Lung (tissue), 12 donors: ENCODE results near the gene TRIM39. TPM values are rescaled to one million over a fixed set of nuclear protein-coding genes. Genes with fewer than 3 reads are reported as not detected.

ENCODE experiments used
- ATAC-seq: fragments of 200-7000 bp; cut with Tn5 transposase; one replicate; pipeline ENCODE4 v1.9.1; 2020; ENCODE audit warnings: moderate number of reproducible peaks; ENCODE audit not compliant: insufficient read depth, low FRiP score
- DNase-seq, 3 donors: peaks; one replicate each; pipeline ENCODE4 v3.0.0-alpha.2; 2013 to 2017
- H3K27ac ChIP-seq, 2 donors: one replicate each; pipeline ENCODE4 v1.5.1; 2013; ENCODE audit warnings: mild to moderate bottlenecking in 2 of 2, moderate library complexity in 2 of 2, control low read depth in 1 of 2, inconsistent platforms in 1 of 2, low read depth in 1 of 2, low read length in 1 of 2
- H3K27me3 ChIP-seq, 3 donors: one replicate each; pipeline ENCODE4 v1.5.1; 2013; ENCODE audit warnings: low read length in 2 of 3; ENCODE audit not compliant: control insufficient read depth in 3 of 3, insufficient read depth in 3 of 3
- H3K36me3 ChIP-seq, 4 donors: one replicate each; pipeline ENCODE4 v1.5.1; 2013; ENCODE audit warnings: low read length in 4 of 4, mild to moderate bottlenecking in 1 of 4, moderate library complexity in 1 of 4; ENCODE audit not compliant: control insufficient read depth in 4 of 4, insufficient read depth in 4 of 4
- H3K4me1 ChIP-seq, 5 donors: one replicate each; pipeline ENCODE4 v1.5.1; 2013; ENCODE audit warnings: low read length in 5 of 5, mild to moderate bottlenecking in 2 of 5, moderate library complexity in 1 of 5; ENCODE audit not compliant: control insufficient read depth in 5 of 5, insufficient read depth in 5 of 5
- H3K4me3 ChIP-seq: one replicate; pipeline ENCODE4 v1.5.1; 2013; ENCODE audit warnings: mild to moderate bottlenecking, control low read depth, moderate library complexity
- H3K9ac ChIP-seq, 2 donors: one replicate each; pipeline ENCODE4 v1.5.1; 2013; ENCODE audit warnings: low read length in 2 of 2, control low read depth in 1 of 2; ENCODE audit not compliant: insufficient read depth in 1 of 2
- H3K9me3 ChIP-seq, 4 donors: one replicate each; pipeline ENCODE4 v1.5.1; 2013; ENCODE audit warnings: low read length in 3 of 4, mild to moderate bottlenecking in 1 of 4, moderate library complexity in 1 of 4; ENCODE audit not compliant: control insufficient read depth in 4 of 4, insufficient read depth in 3 of 4
- CTCF ChIP-seq: IDR thresholded peaks from 2 replicates; pipeline ENCODE4 v1.5.1; 2012; ENCODE audit warnings: mild to moderate bottlenecking; ENCODE audit errors: control extremely low read depth, extremely low read depth
- WGBS, 2 donors: extraction: QIAGEN DNeasy Blood & Tissue Kit; methylation state at CpG; one replicate each; pipeline ENCODE4 v1.1.7; 2013; 5-methylcytosine and 5-hydroxymethylcytosine counted together
- polyA plus RNA-seq, 2 donors: library from polyadenylated mRNA; stranded (reverse); fragments of 200-250 nt; gene quantifications; one replicate each; pipeline ENCODE4 v1.2.1, GENCODE V29; 2013
- total RNA-seq, 2 donors: library from RNA; depleted of rRNA in 1 of 2; stranded (reverse); fragments of >200 nt in 1 of 2; gene quantifications; one replicate each; pipeline ENCODE4 v1.2.1, GENCODE V29; 2014 to 2021
- donor health status: control.
- donor health status: control.
- donor health status: Bipolar disorder and iron deficiency.
- donor health status: healthy.
- donor health status: DM: yes; HTN: yes; CAD: no.

Gene TRIM39
- total and polyA plus RNA-seq, 4 donors: 9.4 to 14.2 (median 11.3) TPM

GRCh38 chr6:30325873-30326525 is 728 bp upstream of the TRIM39 start:
- peak; percentile 73 for ATAC-seq
- Histone ChIP-seq H3K4me3 (peak overlapping the region; percentile 73), H3K27me3 (no peaks in the 10 kb centered on the region), H3K36me3 (peaks cover 8 to 14% (median 11%) of the 10 kb centered on the region in 4 donors), H3K9me3 (no peaks in the 10 kb centered on the region), H3K9ac (peak overlapping the region; percentile 84 to 91), H3K27ac (peak overlapping the region; percentile 97 to 99), H3K4me1 (peaks cover 2 to 25% (median 14%) of the 10 kb centered on the region in 5 donors)
- peak; percentile 68 to 84 (median 81) for DNase-seq
- WGBS, 2 donors: 0% methylated on average over 25 to 29 of the region's 29 CpGs
- no peak for TF ChIP-seq CTCF

GRCh38 chr6:30327232-30327746 is 562 bp downstream of the TRIM39 start:
- DNase-seq (no peak), ATAC-seq (no peak)
- TF ChIP-seq CTCF: no peak
- H3K36me3 ChIP-seq: peaks cover 8 to 14% (median 13%) of the 10 kb centered on the region in 4 donors
- whole genome bisulfite sequencing, 2 donors: 3 to 4% methylated on average over 16 to 17 of the region's 17 CpGs
- H3K4me1 ChIP-seq: peaks cover 2 to 25% (median 14%) of the 10 kb centered on the region in 5 donors
- no peaks in the 10 kb centered on the region for H3K27me3 ChIP-seq
- H3K4me3 ChIP-seq: peak overlapping the region; percentile 73
- peak overlapping the region; percentile 97 to 99 for H3K27ac ChIP-seq
- H3K9me3 ChIP-seq: no peaks in the 10 kb centered on the region
- peak overlapping the region; percentile 75 to 91 for H3K9ac ChIP-seq

- Histone ChIP-seq H3K4me1 (peaks cover 2 to 25% (median 11%) of the 10 kb centered on the region in 5 donors), H3K4me3 (no peak overlapping the region), H3K27ac (no peak overlapping the region), H3K36me3 (peaks cover 8 to 14% (median 13%) of the 10 kb centered on the region in 4 donors), H3K9ac (no peak overlapping the region), H3K27me3 (no peaks in the 10 kb centered on the region), H3K9me3 (no peaks in the 10 kb centered on the region)
- TF ChIP-seq CTCF: no peak
- DNase-seq (no peak), ATAC-seq (no peak)
Observed at GRCh38 chr6:30328397-30328796, 1.7 kb downstream of the TRIM39 start.
